Body of pancreas (tissue), 4 donors: Measurements from ENCODE around the gene PES1. TPM values are rescaled to one million over a fixed set of nuclear protein-coding genes. Genes with fewer than 3 reads are reported as not detected.

Source experiments
- ATAC-seq: fragments of 150-250 bp; one replicate; pipeline ENCODE4 v1.9.1; 2016
- DNase-seq, 4 donors: peaks; one replicate each; pipeline ENCODE4 v3.0.0-alpha.2; 2019
- H3K27ac ChIP-seq, 4 donors: fragments of 200-600 bp; sonication (generic); 1 replicate in 3 of 4; 2 replicates in 1 of 4; pipeline versions ENCODE4 v1.5.1 to v1.6.1; 2016 to 2019; ENCODE audit warnings: mild to moderate bottlenecking in 1 of 4, mixed read lengths in 1 of 4, moderate library complexity in 1 of 4
- H3K27me3 ChIP-seq, 2 donors: fragments of 200-600 bp; sonication (generic); one replicate each; pipeline ENCODE4 v1.6.0; 2016; ENCODE audit warnings: mild to moderate bottlenecking in 1 of 2
- H3K36me3 ChIP-seq, 2 donors: fragments of 200-600 bp; sonication (generic); replicated peaks in 1 of 2; 2 replicates each; pipeline ENCODE4 v1.5.1; 2016; ENCODE audit warnings: low read depth in 2 of 2; ENCODE audit not compliant: insufficient read depth in 1 of 2
- H3K4me1 ChIP-seq: fragments of 200-600 bp; sonication (generic); one replicate; pipeline ENCODE4 v1.6.0; 2016
- H3K4me3 ChIP-seq, 2 donors: fragments of 200-600 bp; sonication (generic); 1 replicate in 1 of 2; 2 replicates in 1 of 2; pipeline ENCODE4 v1.5.1; 2016 to 2019
- H3K9me3 ChIP-seq, 3 donors: fragments of 200-600 bp; sonication (generic); 1 replicate in 2 of 3; 2 replicates in 1 of 3; pipeline ENCODE4 v1.5.1; 2016
- CTCF ChIP-seq, 7 experiments: fragments of 450-650 bp in 4 of 7; fragments of 200-600 bp in 3 of 7; sonication (generic) in 3 of 7; IDR thresholded peaks; one replicate each; pipeline ENCODE4 v1.5.1; 2016 to 2019; ENCODE audit warnings: antibody characterized with exemption in 7 of 7
- POLR2A ChIP-seq, 3 donors: fragments of 450-650 bp; IDR thresholded peaks; one replicate each; pipeline ENCODE4 v1.6.1; 2016; ENCODE audit warnings: antibody characterized with exemption in 3 of 3, mild to moderate bottlenecking in 2 of 3
- WGBS, 2 donors: methylation state at CpG; one replicate each; pipeline ENCODE4 v1.1.5; 2017; 5-methylcytosine and 5-hydroxymethylcytosine counted together
- intact Hi-C: fragments of 100-400 bp; cut with DNase I; formaldehyde crosslinking; loops from one replicate; pipeline ENCODE4 v1.15.1; 2023
- total RNA-seq, 2 donors: library from RNA; depleted of rRNA; stranded (reverse); fragments of >200 nt; gene quantifications; one replicate each; pipeline ENCODE4 v1.1.0, GENCODE V29; 2016

The PES1 gene
- total RNA-seq, 2 donors from 2014 or later: 45.5 to 50.1 TPM

- H3K27ac ChIP-seq: peak overlapping the region in 1 of 4 donors; percentile 8
- no peak for ATAC-seq
- TF ChIP-seq POLR2A (IDR thresholded peaks at IDR 0.05): no peak
- TF ChIP-seq CTCF (IDR thresholded peaks at IDR 0.05): no peak
- intact Hi-C loops: no loop called here
- WGBS, 2 donors: 49 to 53% methylated on average over 6 of the region's 6 CpGs
- H3K27me3 ChIP-seq: no peaks in the 10 kb centered on the region
- H3K9me3 ChIP-seq: no peaks in the 10 kb centered on the region
- H3K36me3 ChIP-seq: no peaks in the 10 kb centered on the region
- no peaks in the 10 kb centered on the region for H3K4me1 ChIP-seq
- H3K4me3 ChIP-seq: no peak overlapping the region
- DNase-seq: no peak
Measured at GRCh38 chr22:30559889-30560288, 31.8 kb downstream of the PES1 start.

- intact Hi-C loops: no loop called here
- no peak for TF ChIP-seq POLR2A (IDR thresholded peaks at IDR 0.05)
- no peak for TF ChIP-seq CTCF (IDR thresholded peaks at IDR 0.05)
- H3K27me3 ChIP-seq: no peaks in the 10 kb centered on the region
- H3K4me1 ChIP-seq: no peaks in the 10 kb centered on the region
- ATAC-seq (no peak), DNase-seq (no peak)
- H3K36me3 ChIP-seq: no peaks in the 10 kb centered on the region
- no peak overlapping the region for H3K4me3 ChIP-seq
- 80 to 90% methylated on average over 2 to 8 of the region's 8 CpGs for WGBS, 2 donors
- H3K27ac ChIP-seq: no peak overlapping the region
- H3K9me3 ChIP-seq: no peaks in the 10 kb centered on the region
Measured at GRCh38 chr22:30557243-30557642, 34.5 kb downstream of the PES1 start.

GRCh38 chr22:30556388-30556787 is 35.3 kb downstream of the PES1 start:
- ATAC-seq (no peak), DNase-seq (no peak)
- Histone ChIP-seq H3K27me3 (no peaks in the 10 kb centered on the region), H3K4me3 (no peak overlapping the region), H3K9me3 (no peaks in the 10 kb centered on the region), H3K27ac (no peak overlapping the region), H3K4me1 (no peaks in the 10 kb centered on the region), H3K36me3 (no peaks in the 10 kb centered on the region)
- WGBS, 2 donors: 59 to 60% methylated on average over 6 of the region's 6 CpGs
- no peak for TF ChIP-seq POLR2A (IDR thresholded peaks at IDR 0.05)
- peak in 1 of 7 experiments; percentile 4 for TF ChIP-seq CTCF (IDR thresholded peaks at IDR 0.05)
- intact Hi-C loops: no loop called here

GRCh38 chr22:30555282-30556210 is 36.2 kb downstream of the PES1 start:
- Histone ChIP-seq H3K9me3 (no peaks in the 10 kb centered on the region), H3K27me3 (no peaks in the 10 kb centered on the region), H3K4me1 (no peaks in the 10 kb centered on the region), H3K4me3 (no peak overlapping the region), H3K27ac (no peak overlapping the region), H3K36me3 (no peaks in the 10 kb centered on the region)
- intact Hi-C loops: no loop called here
- TF ChIP-seq CTCF (IDR thresholded peaks at IDR 0.05): no peak
- no peak for TF ChIP-seq POLR2A (IDR thresholded peaks at IDR 0.05)
- ATAC-seq: no peak
- DNase-seq: no peak
- 93% methylated on average over 53 to 70 of the region's 73 CpGs for WGBS, 2 donors

- no peak for DNase-seq
- Histone ChIP-seq H3K36me3 (no peaks in the 10 kb centered on the region), H3K4me3 (no peak overlapping the region), H3K9me3 (no peaks in the 10 kb centered on the region), H3K27ac (no peak overlapping the region), H3K4me1 (no peaks in the 10 kb centered on the region), H3K27me3 (no peaks in the 10 kb centered on the region)
- no peak for TF ChIP-seq POLR2A (IDR thresholded peaks at IDR 0.05)
- no peak for TF ChIP-seq CTCF (IDR thresholded peaks at IDR 0.05)
- 82 to 87% methylated on average over 7 of the region's 7 CpGs for WGBS, 2 donors
- no peak for ATAC-seq
- intact Hi-C loops: no loop called here
Measured at GRCh38 chr22:30553971-30554370, 37.7 kb downstream of the PES1 start.
